K562 (cell line): ENCODE results near the gene OR5AU1. TPM values are rescaled to one million over a fixed set of nuclear protein-coding genes. Genes with fewer than 3 reads are reported as not detected.

Source experiments
- ATAC-seq: fragments of 200-7000 bp; cut with Tn5 transposase; 3 replicates; pipeline ENCODE4 v1.9.1; 2020; ENCODE audit warnings: moderate library complexity
- BruUV-seq: library from RNA; stranded (reverse); fragments of 400-500 nt; replicated peaks from 2 replicates; lab custom pipeline; 2021; lab: Mats Ljungman, UMichigan
- CTCF ChIA-PET: fragments of 300-600 bp; formaldehyde crosslinking; extraction: SDS; loops from one replicate; lab custom pipeline; 2021; ENCODE audit warnings: low intra/inter-chr PET ratio; lab: Yijun Ruan, JAX
- POLR2A ChIA-PET: fragments of 300-600, 350-650 bp; sonication (Branson Sonifier 250); formaldehyde crosslinking; extraction: SDS; loops from one replicate; lab custom pipeline; 2021; ENCODE audit warnings: antibody characterized with exemption, inconsistent platforms; lab: Yijun Ruan, JAX
- DNase-seq, 4 experiments: peaks; one replicate each; pipeline versions ENCODE4 v3.0.0 to v3.0.0-alpha.2; 2011 to 2018; ENCODE audit warnings: low spot score in 3 of 4, mixed read lengths in 3 of 4; ENCODE audit errors: extremely low read depth in 1 of 4
- FAIRE-seq: peaks from 2 replicates; lab custom pipeline; 2011; peaks lifted over from hg19 to GRCh38; lab: Jason Lieb, UNC
- H2AFZ ChIP-seq: 2 replicates; pipeline ENCODE4 v1.6.0; 2011; ENCODE audit warnings: low read depth, low read length, control low read depth, inconsistent platforms
- H3K27ac ChIP-seq: fragments of 200-600 bp; 3 replicates; pipeline ENCODE4 v1.8.0; 2011; ENCODE audit warnings: low read depth, mild to moderate bottlenecking, control low read depth, inconsistent platforms, low read length, moderate library complexity, mixed read lengths; ENCODE audit errors: extremely low read depth
- H3K27me3 ChIP-seq, 2 experiments: fragments of 300-600 bp in 1 of 2; 2 replicates in 1 of 2; 3 replicates in 1 of 2; pipeline versions ENCODE4 v1.6.0 to v1.8.0; 2011; ENCODE audit warnings: inconsistent platforms in 2 of 2, low read length in 2 of 2, mild to moderate bottlenecking in 1 of 2, mixed read lengths in 1 of 2, moderate library complexity in 1 of 2; ENCODE audit not compliant: control insufficient read depth in 2 of 2, insufficient read depth in 2 of 2
- H3K36me3 ChIP-seq: fragments of 300-600 bp; 3 replicates; pipeline ENCODE4 v1.8.0; 2011; ENCODE audit warnings: mild to moderate bottlenecking, low read length, inconsistent platforms; ENCODE audit not compliant: control insufficient read depth, insufficient read depth
- H3K4me1 ChIP-seq, 2 experiments: fragments of 200-600 bp in 1 of 2; replicated peaks in 1 of 2; 2 replicates in 1 of 2; 3 replicates in 1 of 2; pipeline versions ENCODE4 v1.5.1 to v1.8.0; 2011; ENCODE audit warnings: inconsistent platforms in 2 of 2, low read length in 2 of 2, mild to moderate bottlenecking in 1 of 2, mixed read lengths in 1 of 2, moderate library complexity in 1 of 2; ENCODE audit not compliant: control insufficient read depth in 2 of 2, insufficient read depth in 2 of 2
- H3K4me2 ChIP-seq: 2 replicates; pipeline ENCODE4 v1.6.1; 2011; ENCODE audit warnings: low read length, control low read depth, inconsistent platforms, mixed read lengths; ENCODE audit not compliant: insufficient read depth
- H3K4me3 ChIP-seq: fragments of 200-600 bp; sonication (generic), shearing (Covaris generic); 2 replicates; pipeline ENCODE4 v1.5.1; 2016; ENCODE audit warnings: control low read depth, inconsistent platforms
- H3K79me2 ChIP-seq: fragments of 200-600 bp; 3 replicates; pipeline ENCODE4 v1.8.0; 2011; ENCODE audit warnings: low read length, inconsistent platforms; ENCODE audit not compliant: control insufficient read depth, insufficient read depth
- H3K9ac ChIP-seq, 2 experiments: 2 replicates each; pipeline versions ENCODE4 v1.6.0 to v1.6.1; 2011; ENCODE audit warnings: low read depth in 2 of 2, low read length in 2 of 2, control low read depth in 1 of 2, inconsistent platforms in 1 of 2, mild to moderate bottlenecking in 1 of 2, mixed read lengths in 1 of 2; ENCODE audit not compliant: insufficient read depth in 1 of 2
- H3K9me1 ChIP-seq: one replicate; pipeline ENCODE4 v1.6.0; 2011; ENCODE audit warnings: inconsistent platforms, mild to moderate bottlenecking, low read length, moderate library complexity; ENCODE audit not compliant: control insufficient read depth, insufficient read depth
- H3K9me3 ChIP-seq: replicated peaks from 2 replicates; pipeline ENCODE4 v1.5.1; 2011; ENCODE audit warnings: low read depth, low read length, inconsistent platforms; ENCODE audit not compliant: control insufficient read depth, insufficient read depth
- H4K20me1 ChIP-seq: replicated peaks from 2 replicates; pipeline ENCODE4 v1.6.1; 2011; ENCODE audit warnings: low read length, inconsistent platforms, mixed read lengths; ENCODE audit not compliant: control insufficient read depth, insufficient read depth
- CEBPB ChIP-seq: fragments of 450-650 bp; IDR thresholded peaks from 2 replicates; pipeline ENCODE4 v1.6.1; 2016; ENCODE audit warnings: missing genetic modification characterization, missing compliant biosample characterization
- CXXC5 ChIP-seq: fragments of 250-450 bp; sonication (Bioruptor Pico); IDR thresholded peaks from 2 replicates; pipeline ENCODE4 v1.8.0; 2022; ENCODE audit warnings: inconsistent platforms, mild to moderate bottlenecking, moderate library complexity
- ETS1 ChIP-seq: conservative IDR thresholded peaks from 2 replicates; pipeline ENCODE4 v1.6.1; 2011; ENCODE audit warnings: low read depth, mild to moderate bottlenecking, low read length; ENCODE audit not compliant: control insufficient read depth
- GTF3C2 ChIP-seq: IDR thresholded peaks from 3 replicates; pipeline ENCODE4 v1.6.1; 2011; ENCODE audit warnings: borderline replicate concordance, mild to moderate bottlenecking, moderate library complexity; ENCODE audit not compliant: insufficient read length; ENCODE audit errors: extremely low read depth
- MAZ ChIP-seq, 2 experiments: fragments of 450-650 bp in 1 of 2; sonication (generic) in 1 of 2; formaldehyde crosslinking; IDR thresholded peaks in 1 of 2; conservative IDR thresholded peaks in 1 of 2; 2 replicates each; pipeline versions ENCODE4 v1.4.0 to v1.5.0; 2020; ENCODE audit warnings: mild to moderate bottlenecking in 1 of 2, missing genetic modification reagents in 1 of 2
- MTA2 ChIP-seq: fragments of 450-650 bp; IDR thresholded peaks from 2 replicates; pipeline ENCODE4 v1.6.1; 2016; ENCODE audit warnings: low read depth
- NFATC3 ChIP-seq: fragments of 450-650 bp; IDR thresholded peaks from 2 replicates; pipeline ENCODE4 v1.6.1; 2017; ENCODE audit warnings: mild to moderate bottlenecking
- NFRKB ChIP-seq: fragments of 450-650 bp; IDR thresholded peaks from 2 replicates; pipeline ENCODE4 v1.6.1; 2016; ENCODE audit warnings: low read depth
- TBL1XR1 ChIP-seq, 2 experiments: IDR thresholded peaks; 2 replicates each; pipeline ENCODE4 v1.6.1; 2012; ENCODE audit warnings: improper control_type of control experiment in 2 of 2, low read length in 2 of 2, mild to moderate bottlenecking in 1 of 2
- ZBTB49 ChIP-seq: sonication (generic); formaldehyde crosslinking; IDR thresholded peaks from 2 replicates; pipeline ENCODE4 v1.8.0; 2022; ENCODE audit warnings: missing genetic modification reagents, mild to moderate bottlenecking, borderline replicate concordance
- ZNF224 ChIP-seq: sonication (generic); formaldehyde crosslinking; IDR thresholded peaks from 2 replicates; pipeline ENCODE4 v1.8.0; 2022; ENCODE audit warnings: mild to moderate bottlenecking, missing genetic modification reagents
- WGBS: fragments of 100-300 bp; shearing (Covaris generic); methylation state at CpG from one replicate; pipeline ENCODE4 v1.1.6; 2016; ENCODE audit warnings: low coverage, mixed read lengths; ENCODE audit not compliant: insufficient coverage; ENCODE audit errors: missing lambda C conversion rate; 5-methylcytosine and 5-hydroxymethylcytosine counted together
- in situ Hi-C: fragments of 300-500 bp; cut with MboI; formaldehyde crosslinking; loops from 4 replicates; pipeline ENCODE4 v1.15.0; 2018; ENCODE audit warnings: inconsistent platforms, mixed read lengths
- intact Hi-C: fragments of 100-400 bp; cut with micrococcal nuclease; formaldehyde crosslinking; loops from 2 replicates; pipeline ENCODE4 v1.14.2; 2022
- polyA plus RNA-seq, 8 experiments: library from polyadenylated mRNA; depleted of rRNA in 4 of 8; stranded (reverse) in 5 of 8; unstranded in 3 of 8; fragments of >200 nt; fragmentation: Nextera tagmentation in 2 of 8; fragmentation: Illumina TruSeq in 1 of 8; extraction: Ambion mirVana in 2 of 8; extraction: Trizol in 1 of 8; gene quantifications; 2 replicates each; pipeline versions ENCODE4 v1.2.1 to v1.2.3, GENCODE V29; 2011 to 2014; ENCODE audit warnings: inconsistent platforms in 1 of 8, missing spikeins in 1 of 8
- total RNA-seq, 7 experiments: library from RNA; depleted of rRNA in 6 of 7; stranded (reverse); fragments of >200 nt in 6 of 7; fragmentation: Illumina TruSeq in 2 of 7; extraction: Trizol in 2 of 7; gene quantifications; 2 replicates each; pipeline versions ENCODE4 v1.2.1 to v1.2.3, GENCODE V29; 2011 to 2021; ENCODE audit warnings: low replicate concordance in 1 of 7

OR5AU1 gene
- total and polyA plus RNA-seq, 9 of the 15 experiments (the other 6 are each of a cell fraction or from before 2014, with no cell fraction given), result not detected

- TF ChIP-seq ZBTB49, result no peak
- TF ChIP-seq NFATC3, result no peak
- TF ChIP-seq CXXC5 (CRISPR knock-in tag), result no peak
- TF ChIP-seq, all 486 proteins: peak for 0
Measured at GRCh38 chr14:21121122-21121521, 34.7 kb downstream of the OR5AU1 start (continued).

- WGBS, result 50% methylated on average over 6 of the region's 6 CpGs
- ChIA-PET POLR2A (no interaction called here), CTCF (no interaction called here)
- Histone ChIP-seq H3K79me2 (no peaks in the 10 kb centered on the region), H3K4me3 (no peak overlapping the region), H3K4me2 (no peak overlapping the region), H3K27me3 (no peaks in the 10 kb centered on the region), H3K9ac (no peak overlapping the region), H4K20me1 (no peaks in the 10 kb centered on the region), H3K27ac (no peak overlapping the region), H3K4me1 (no peaks in the 10 kb centered on the region; a peak in 1 of 5 replicates), H3K9me1 (no peaks in the 10 kb centered on the region), H3K9me3 (no peaks in the 10 kb centered on the region), H3K36me3 (no peaks in the 10 kb centered on the region), H2AFZ (no peak overlapping the region)
- no peak for FAIRE-seq
- no peak for DNase-seq
- in situ Hi-C loops, result no loop called here
- BruUV-seq, result no TSS peak
- ATAC-seq, result no peak
- intact Hi-C loops, result no loop called here
- TF ChIP-seq MAZ (CRISPR knock-in tag; conservative IDR thresholded peaks at IDR 0.05 in 1 of 2, IDR thresholded peaks at IDR 0.05 in 1 of 2), result no peak
- TF ChIP-seq ZNF224 (CRISPR knock-in tag), result no peak
- no peak for TF ChIP-seq MTA2
- TF ChIP-seq TBL1XR1 (IDR thresholded peaks at IDR 0.05; ENCODE audit: low read length in 2 of 2), result no peak
- no peak for TF ChIP-seq GTF3C2
- TF ChIP-seq ETS1, result no peak
- no peak for TF ChIP-seq CEBPB (tag)
- TF ChIP-seq NFRKB, result no peak
Measured at GRCh38 chr14:21120686-21121085, 35.2 kb downstream of the OR5AU1 start.
